ENCODE data around the gene KDM5C. TPM values are rescaled to one million over a fixed set of nuclear protein-coding genes. Genes with fewer than 3 reads are reported as not detected.

The KDM5C gene
- polyA plus RNA-seq (2012; ENCODE audit: low read depth, missing spikeins): 31.1 TPM

GRCh38 chrX:53224860-53225797, at the start of gene KDM5C:
Gene KDM5C (minus strand): TSS chrX:53225207. CDS start chrX:53224889, 318 bp downstream.
- peak; percentile 88 for TF ChIP-seq POLR2AphosphoS5 (IDR thresholded peaks at IDR 0.05; ENCODE audit: low read depth, low read length)
- peak; percentile 67 for TF ChIP-seq POU2F2 (IDR thresholded peaks at IDR 0.05; ENCODE audit: low read depth, low read length)
- TF ChIP-seq TAF1 (IDR thresholded peaks at IDR 0.05; ENCODE audit: low read depth, low read length): peak; percentile 97
- TF ChIP-seq POLR2A (IDR thresholded peaks at IDR 0.05; ENCODE audit: low read depth, low read length): peak; percentile 82; the same call in 1 of the 2 replicates
- TF ChIP-seq PAX5 (IDR thresholded peaks at IDR 0.05; ENCODE audit: insufficient read depth, low read length, severe bottlenecking): no peak
- DNase-seq (ENCODE audit: insufficient read length, low spot score): peak; percentile 78
- peak; percentile 99 for FAIRE-seq

- FAIRE-seq: no peak
These were observed 47.9 kb upstream of the KDM5C start for GRCh38 chrX:53272808-53273337.

GRCh38 chrX:53269536-53270107, 44.6 kb upstream of the KDM5C start:
- TF ChIP-seq POU2F2 (IDR thresholded peaks at IDR 0.05; ENCODE audit: low read depth, low read length) (no peak), TAF1 (IDR thresholded peaks at IDR 0.05; ENCODE audit: low read depth, low read length) (no peak), SPI1 (IDR thresholded peaks at IDR 0.05; ENCODE audit: low read depth, low read length) (no peak), POLR2AphosphoS5 (IDR thresholded peaks at IDR 0.05; ENCODE audit: low read depth, low read length) (no peak), PAX5 (IDR thresholded peaks at IDR 0.05; ENCODE audit: insufficient read depth, low read length, severe bottlenecking) (no peak), POLR2A (IDR thresholded peaks at IDR 0.05; ENCODE audit: low read depth, low read length) (no peak)
- no peak for FAIRE-seq
- no peak for DNase-seq (ENCODE audit: insufficient read length, low spot score)

More at GRCh38 chrX:53272808-53273337, 47.9 kb upstream of the KDM5C start:
- DNase-seq (ENCODE audit: insufficient read length, low spot score): no peak
- TF ChIP-seq TAF1 (IDR thresholded peaks at IDR 0.05; ENCODE audit: low read depth, low read length) (no peak), POLR2AphosphoS5 (IDR thresholded peaks at IDR 0.05; ENCODE audit: low read depth, low read length) (no peak), PAX5 (IDR thresholded peaks at IDR 0.05; ENCODE audit: insufficient read depth, low read length, severe bottlenecking) (no peak)

- TF ChIP-seq PAX5 (IDR thresholded peaks at IDR 0.05; ENCODE audit: insufficient read depth, low read length, severe bottlenecking): no peak
- no peak for TF ChIP-seq POLR2A (IDR thresholded peaks at IDR 0.05; ENCODE audit: low read depth, low read length)
- no peak for TF ChIP-seq POLR2AphosphoS5 (IDR thresholded peaks at IDR 0.05; ENCODE audit: low read depth, low read length)
- no peak for TF ChIP-seq POU2F2 (IDR thresholded peaks at IDR 0.05; ENCODE audit: low read depth, low read length)
- no peak for TF ChIP-seq SPI1 (IDR thresholded peaks at IDR 0.05; ENCODE audit: low read depth, low read length)
- TF ChIP-seq TAF1 (IDR thresholded peaks at IDR 0.05; ENCODE audit: low read depth, low read length): no peak
- DNase-seq (ENCODE audit: insufficient read length, low spot score): no peak
- FAIRE-seq: no peak
These were observed 43.2 kb upstream of the KDM5C start for GRCh38 chrX:53268173-53268572.

GRCh38 chrX:53266914-53267313, 41.9 kb upstream of the KDM5C start:
- TF ChIP-seq PAX5 (IDR thresholded peaks at IDR 0.05; ENCODE audit: insufficient read depth, low read length, severe bottlenecking) (no peak), POLR2A (IDR thresholded peaks at IDR 0.05; ENCODE audit: low read depth, low read length) (no peak), TAF1 (IDR thresholded peaks at IDR 0.05; ENCODE audit: low read depth, low read length) (no peak), POU2F2 (IDR thresholded peaks at IDR 0.05; ENCODE audit: low read depth, low read length) (no peak)
- FAIRE-seq (no peak), DNase-seq (ENCODE audit: insufficient read length, low spot score) (no peak)

GRCh38 chrX:53265771-53266574, 41.0 kb upstream of the KDM5C start:
- FAIRE-seq: no peak
- DNase-seq (ENCODE audit: insufficient read length, low spot score): no peak
- TF ChIP-seq PAX5 (IDR thresholded peaks at IDR 0.05; ENCODE audit: insufficient read depth, low read length, severe bottlenecking) (no peak), SPI1 (IDR thresholded peaks at IDR 0.05; ENCODE audit: low read depth, low read length) (no peak), TAF1 (IDR thresholded peaks at IDR 0.05; ENCODE audit: low read depth, low read length) (no peak), POLR2AphosphoS5 (IDR thresholded peaks at IDR 0.05; ENCODE audit: low read depth, low read length) (no peak)

- no peak for FAIRE-seq
- DNase-seq (ENCODE audit: insufficient read length, low spot score): no peak
These were observed 38.6 kb upstream of the KDM5C start for GRCh38 chrX:53263597-53264094.

GRCh38 chrX:53262918-53263394, 37.9 kb upstream of the KDM5C start:
- FAIRE-seq (no peak), DNase-seq (ENCODE audit: insufficient read length, low spot score) (no peak)
- TF ChIP-seq POU2F2 (IDR thresholded peaks at IDR 0.05; ENCODE audit: low read depth, low read length): no peak
- no peak for TF ChIP-seq SPI1 (IDR thresholded peaks at IDR 0.05; ENCODE audit: low read depth, low read length)
- no peak for TF ChIP-seq TAF1 (IDR thresholded peaks at IDR 0.05; ENCODE audit: low read depth, low read length)
- TF ChIP-seq POLR2A (IDR thresholded peaks at IDR 0.05; ENCODE audit: low read depth, low read length): no peak
- TF ChIP-seq POLR2AphosphoS5 (IDR thresholded peaks at IDR 0.05; ENCODE audit: low read depth, low read length): no peak
- no peak for TF ChIP-seq PAX5 (IDR thresholded peaks at IDR 0.05; ENCODE audit: insufficient read depth, low read length, severe bottlenecking)

More at GRCh38 chrX:53263597-53264094, 38.6 kb upstream of the KDM5C start:
- TF ChIP-seq POU2F2 (IDR thresholded peaks at IDR 0.05; ENCODE audit: low read depth, low read length) (no peak), PAX5 (IDR thresholded peaks at IDR 0.05; ENCODE audit: insufficient read depth, low read length, severe bottlenecking) (no peak), POLR2AphosphoS5 (IDR thresholded peaks at IDR 0.05; ENCODE audit: low read depth, low read length) (no peak), SPI1 (IDR thresholded peaks at IDR 0.05; ENCODE audit: low read depth, low read length) (no peak), POLR2A (IDR thresholded peaks at IDR 0.05; ENCODE audit: low read depth, low read length) (no peak), TAF1 (IDR thresholded peaks at IDR 0.05; ENCODE audit: low read depth, low read length) (no peak)

All from GM12891 (cell line).